Astrocyte of the spinal cord (primary cell): ENCODE results near the gene CEP41.

Experiments used
- DNase-seq: peaks from one replicate; pipeline ENCODE4 v3.0.0; 2011; ENCODE audit warnings: low read depth, low spot score
- H3K4me3 ChIP-seq: 2 replicates; pipeline ENCODE4 v1.5.1; 2011; ENCODE audit warnings: low read depth, mild to moderate bottlenecking, low read length, moderate library complexity
- in situ Hi-C: cut with HindIII; loops from 2 replicates; pipeline ENCODE4 v1.10.0; 2017; ENCODE audit warnings: low sequenced_read_pairs
- TF ChIP-seq, protein P1 (sequence below): IDR thresholded peaks from 2 replicates; pipeline ENCODE4 v1.5.1; 2012; ENCODE audit warnings: low read depth, mild to moderate bottlenecking, low read length, inconsistent platforms

Gene CEP41

DNA sequence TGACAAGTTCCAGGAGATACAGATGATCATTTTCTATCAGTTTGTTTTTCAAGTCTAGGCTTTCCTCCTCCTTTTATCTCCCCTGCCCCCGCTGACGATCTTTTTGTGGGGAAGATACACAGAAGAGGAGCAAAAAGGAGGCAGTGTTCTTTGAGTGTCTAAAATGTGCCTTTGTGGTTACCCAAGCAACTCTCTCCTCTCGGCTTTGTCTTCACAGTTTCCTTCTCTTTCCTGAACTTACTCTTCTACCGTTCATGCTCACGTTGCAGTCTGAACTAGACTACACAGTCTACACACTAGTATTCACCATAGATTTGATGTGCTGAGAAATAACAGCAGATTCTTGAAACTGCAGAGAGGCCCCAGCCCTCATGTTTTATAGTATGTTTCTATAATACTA, 23.6 kb downstream of the CEP41 start:
- no peak for DNase-seq
- no peak overlapping the region for H3K4me3 ChIP-seq
- in situ Hi-C loops: no loop called here
- TF ChIP-seq, protein P1, sequence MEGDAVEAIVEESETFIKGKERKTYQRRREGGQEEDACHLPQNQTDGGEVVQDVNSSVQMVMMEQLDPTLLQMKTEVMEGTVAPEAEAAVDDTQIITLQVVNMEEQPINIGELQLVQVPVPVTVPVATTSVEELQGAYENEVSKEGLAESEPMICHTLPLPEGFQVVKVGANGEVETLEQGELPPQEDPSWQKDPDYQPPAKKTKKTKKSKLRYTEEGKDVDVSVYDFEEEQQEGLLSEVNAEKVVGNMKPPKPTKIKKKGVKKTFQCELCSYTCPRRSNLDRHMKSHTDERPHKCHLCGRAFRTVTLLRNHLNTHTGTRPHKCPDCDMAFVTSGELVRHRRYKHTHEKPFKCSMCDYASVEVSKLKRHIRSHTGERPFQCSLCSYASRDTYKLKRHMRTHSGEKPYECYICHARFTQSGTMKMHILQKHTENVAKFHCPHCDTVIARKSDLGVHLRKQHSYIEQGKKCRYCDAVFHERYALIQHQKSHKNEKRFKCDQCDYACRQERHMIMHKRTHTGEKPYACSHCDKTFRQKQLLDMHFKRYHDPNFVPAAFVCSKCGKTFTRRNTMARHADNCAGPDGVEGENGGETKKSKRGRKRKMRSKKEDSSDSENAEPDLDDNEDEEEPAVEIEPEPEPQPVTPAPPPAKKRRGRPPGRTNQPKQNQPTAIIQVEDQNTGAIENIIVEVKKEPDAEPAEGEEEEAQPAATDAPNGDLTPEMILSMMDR: no peak

DNA sequence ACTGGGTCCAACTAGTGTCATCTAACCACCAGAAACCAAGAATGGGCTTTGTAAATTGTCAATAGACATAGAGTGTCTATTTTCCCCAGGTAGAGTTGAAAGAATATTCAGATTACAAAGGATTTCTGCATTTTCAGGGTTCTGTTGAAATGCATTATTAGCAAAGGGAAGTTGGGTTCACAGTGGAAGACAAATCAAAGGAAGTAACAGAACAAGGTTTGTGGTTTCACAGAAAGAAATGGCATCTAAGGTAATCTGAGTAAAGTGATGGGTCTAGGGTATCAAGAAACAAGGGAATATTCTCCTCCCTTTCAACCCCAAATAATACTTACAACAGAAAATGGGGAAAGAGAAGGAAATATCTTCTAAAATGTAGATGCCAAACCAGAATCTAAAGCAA, 25.8 kb downstream of the CEP41 start:
- no peak for DNase-seq
- in situ Hi-C loops: no loop called here
- TF ChIP-seq, protein P1: no peak
- H3K4me3 ChIP-seq: no peak overlapping the region

DNA sequence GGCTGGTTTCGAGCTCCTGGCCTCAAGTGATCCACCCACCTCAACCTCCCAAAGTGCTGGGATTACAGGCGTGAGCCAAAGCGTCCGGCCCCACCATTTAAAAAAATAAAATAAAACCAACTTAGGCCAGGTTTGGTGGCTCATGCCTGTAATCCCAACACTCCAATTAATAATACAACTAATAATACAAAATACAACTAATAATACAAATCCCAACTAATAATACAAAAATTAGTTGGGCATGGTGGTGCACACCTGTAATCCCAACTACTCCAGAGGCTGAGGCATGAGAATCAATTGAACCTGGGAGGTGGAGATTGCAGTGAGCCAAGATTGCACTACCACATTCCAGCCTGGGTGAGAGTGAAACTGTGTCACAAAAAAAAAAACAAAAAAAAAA, 27.6 kb downstream of the CEP41 start:
- in situ Hi-C loops: no loop called here
- no peak for DNase-seq
- TF ChIP-seq, protein P1: no peak
- H3K4me3 ChIP-seq: no peak overlapping the region

DNA sequence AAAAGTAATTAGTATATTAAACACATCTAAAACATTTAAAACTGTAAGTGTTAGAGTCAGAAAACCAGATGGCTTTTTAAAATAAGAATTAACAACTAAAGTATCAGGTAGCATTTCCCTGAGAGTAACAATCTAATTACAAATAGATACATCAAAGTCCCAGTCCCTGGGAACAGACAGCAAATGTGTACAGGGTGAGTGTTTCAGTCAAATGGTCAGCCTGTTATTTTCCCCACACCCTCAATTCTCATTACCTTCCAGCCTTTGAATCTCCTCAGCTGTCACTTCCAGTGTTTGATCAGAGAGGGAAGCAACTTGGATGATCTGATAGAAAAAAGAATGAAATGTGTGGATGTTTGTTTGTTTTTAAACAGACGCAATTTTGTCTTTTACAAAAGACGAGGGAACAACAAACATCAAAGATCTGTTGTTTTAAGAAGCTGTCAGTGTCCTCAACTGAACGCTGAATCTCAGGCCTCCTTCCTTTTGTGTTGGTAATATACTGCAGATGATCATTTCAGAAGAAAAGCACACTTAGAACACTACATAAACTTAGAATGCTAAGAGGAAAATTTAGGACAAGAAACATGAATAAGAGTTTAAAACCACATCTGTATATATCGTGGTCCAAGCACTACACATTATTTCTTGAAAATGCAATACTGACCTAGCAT, 29.8 kb downstream of the CEP41 start:
- in situ Hi-C loops: no loop called here
- TF ChIP-seq, protein P1: no peak
- no peak overlapping the region for H3K4me3 ChIP-seq
- no peak for DNase-seq

DNA sequence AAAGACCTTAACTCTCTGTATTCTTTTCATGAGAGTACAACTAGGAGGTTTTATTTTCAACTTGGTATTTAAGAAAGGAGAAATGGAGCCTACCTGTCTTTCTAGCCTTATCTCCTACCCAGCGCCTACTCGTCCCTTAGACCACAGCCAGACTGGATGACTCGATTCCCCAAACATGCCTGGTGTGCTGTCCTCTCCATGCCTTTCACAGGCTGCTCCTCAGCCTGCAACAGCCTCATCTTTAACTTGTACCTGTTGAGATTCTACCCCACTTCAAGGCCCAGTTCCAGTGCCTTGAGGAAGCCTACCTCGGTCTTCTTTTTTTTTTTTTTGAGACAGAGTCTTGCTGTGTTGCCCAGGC, 31.1 kb downstream of the CEP41 start:
- no peak for DNase-seq
- in situ Hi-C loops: no loop called here
- H3K4me3 ChIP-seq: no peak overlapping the region
- TF ChIP-seq, protein P1: no peak

DNA sequence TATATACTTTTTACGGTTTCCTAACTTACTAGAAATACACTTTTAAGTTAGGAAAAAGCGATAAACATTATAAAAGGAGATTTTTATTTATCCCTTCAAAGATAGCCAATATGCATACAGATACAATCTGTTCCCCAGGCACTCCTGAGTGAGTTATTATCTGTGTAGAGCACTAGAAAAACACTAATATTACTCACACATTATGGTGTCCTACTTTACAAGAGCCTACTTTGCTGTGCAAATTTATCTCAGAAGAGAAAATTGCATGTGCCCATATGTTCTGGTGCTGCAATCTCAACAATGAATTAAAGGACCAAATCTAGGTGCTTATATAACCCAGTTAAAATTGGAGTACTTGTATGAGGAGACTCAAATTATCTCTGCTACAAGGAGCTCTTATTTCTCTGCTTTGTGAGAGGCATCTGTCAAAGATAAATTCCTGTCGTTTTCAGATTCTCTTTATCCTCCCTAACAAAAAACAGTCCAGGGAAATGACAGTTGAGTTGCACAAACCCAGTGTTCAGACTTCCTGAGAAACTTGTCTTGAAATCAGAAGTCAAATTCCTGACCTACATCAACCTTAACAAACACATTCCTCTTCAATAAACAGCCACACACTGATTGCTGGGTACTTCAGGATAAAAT, 31.6 kb downstream of the CEP41 start:
- no peak for DNase-seq
- in situ Hi-C loops: no loop called here
- TF ChIP-seq, protein P1: no peak
- no peak overlapping the region for H3K4me3 ChIP-seq
